ENCODE measurements around the gene FBLN5. TPM values are rescaled to one million over a fixed set of nuclear protein-coding genes. Genes with fewer than 3 reads are reported as not detected.

The FBLN5 gene, protein sequence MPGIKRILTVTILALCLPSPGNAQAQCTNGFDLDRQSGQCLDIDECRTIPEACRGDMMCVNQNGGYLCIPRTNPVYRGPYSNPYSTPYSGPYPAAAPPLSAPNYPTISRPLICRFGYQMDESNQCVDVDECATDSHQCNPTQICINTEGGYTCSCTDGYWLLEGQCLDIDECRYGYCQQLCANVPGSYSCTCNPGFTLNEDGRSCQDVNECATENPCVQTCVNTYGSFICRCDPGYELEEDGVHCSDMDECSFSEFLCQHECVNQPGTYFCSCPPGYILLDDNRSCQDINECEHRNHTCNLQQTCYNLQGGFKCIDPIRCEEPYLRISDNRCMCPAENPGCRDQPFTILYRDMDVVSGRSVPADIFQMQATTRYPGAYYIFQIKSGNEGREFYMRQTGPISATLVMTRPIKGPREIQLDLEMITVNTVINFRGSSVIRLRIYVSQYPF
- not detected for polyA plus RNA-seq (2012; ENCODE audit: insufficient read depth, insufficient read length)

DNA sequence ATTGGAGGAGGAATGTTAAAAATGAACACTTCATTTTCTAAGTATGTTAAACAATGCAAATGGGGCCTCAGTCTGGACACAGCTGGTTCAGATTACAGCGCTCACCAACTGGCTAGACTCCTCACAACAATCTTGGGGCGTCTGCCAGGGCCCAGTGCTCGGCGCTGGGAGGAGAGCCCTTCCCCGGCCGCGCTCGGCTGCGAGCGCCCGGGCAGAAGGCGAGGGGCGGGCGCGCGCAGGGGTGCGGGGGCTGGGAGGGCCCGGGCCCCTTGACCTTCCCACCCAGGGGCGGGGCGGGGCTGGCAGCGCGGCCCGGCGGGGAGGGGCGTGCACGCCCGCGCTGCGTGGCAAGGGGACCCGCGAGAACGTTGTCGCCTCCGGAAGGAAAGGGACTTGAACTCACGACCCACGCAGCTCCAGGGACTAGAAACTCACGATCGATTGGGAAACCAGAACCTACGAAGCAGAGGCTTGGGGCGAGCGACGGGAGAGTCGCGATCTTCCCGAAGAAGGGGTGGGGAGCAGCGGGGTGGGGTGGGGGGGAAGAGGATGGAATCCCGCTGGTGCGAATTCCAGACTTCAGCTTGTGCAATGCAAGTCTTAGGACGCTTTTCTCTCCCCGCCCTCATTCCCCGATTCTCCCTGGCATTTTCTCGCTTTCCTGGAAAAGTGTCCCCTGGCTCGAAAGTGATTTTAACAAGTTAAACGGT is at the start of gene FBLN5:
TSS of gene FBLN5 (minus strand) at position 220 of the 710 bp plus-strand sequence. CDS start 465 bp downstream, outside the sequence.
- no peak for DNase-seq (ENCODE audit: low read depth, low spot score)
- no peak within 1 kb of the TSS for H3K4me3 ChIP-seq (ENCODE audit: low read length)

DNA sequence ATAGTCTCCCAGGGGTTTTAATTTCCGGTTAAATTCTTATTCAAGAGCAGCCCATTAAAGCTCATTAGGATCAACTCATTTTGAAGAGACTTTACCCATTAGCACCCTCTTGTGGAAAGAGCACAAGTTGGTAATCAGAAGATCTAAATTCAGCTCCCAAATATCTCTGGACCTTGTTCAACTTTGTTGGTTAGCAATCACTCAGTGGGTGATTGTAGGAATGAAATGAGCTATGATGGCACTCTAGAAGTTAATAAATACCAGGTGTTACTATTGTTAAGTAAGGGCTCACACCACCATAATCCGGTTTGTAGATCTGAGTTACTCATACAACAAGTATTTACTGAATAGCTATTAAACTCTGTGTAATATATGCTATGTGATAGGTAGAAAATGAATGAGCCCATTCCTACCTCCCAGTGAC is 49.5 kb upstream of the FBLN5 start:
- DNase-seq (ENCODE audit: low read depth, low spot score), result peak; percentile 35
- H3K4me3 ChIP-seq (ENCODE audit: low read length), result no peak overlapping the region

DNA sequence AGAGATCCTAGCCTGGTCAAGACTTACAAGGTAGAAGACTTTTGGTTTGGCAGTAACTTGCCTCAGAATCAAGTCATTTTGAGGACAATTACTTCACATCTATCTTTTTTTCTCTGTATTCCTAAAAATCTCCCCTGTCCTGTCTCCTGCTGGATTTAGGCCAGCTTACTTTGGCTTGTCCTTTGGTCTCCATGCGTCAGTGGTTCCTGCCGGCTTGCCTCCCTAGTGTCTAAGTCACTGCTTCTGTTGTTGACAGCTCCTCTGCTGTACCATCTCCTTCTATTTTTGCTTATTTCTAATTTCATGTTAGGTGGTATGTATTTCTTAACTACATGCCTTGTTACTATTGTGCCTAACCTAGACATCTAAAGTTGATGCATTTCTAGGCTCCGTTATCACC is 39.7 kb upstream of the FBLN5 start:
- no peak for DNase-seq (ENCODE audit: low read depth, low spot score)
- H3K4me3 ChIP-seq (ENCODE audit: low read length), result no peak overlapping the region

DNA sequence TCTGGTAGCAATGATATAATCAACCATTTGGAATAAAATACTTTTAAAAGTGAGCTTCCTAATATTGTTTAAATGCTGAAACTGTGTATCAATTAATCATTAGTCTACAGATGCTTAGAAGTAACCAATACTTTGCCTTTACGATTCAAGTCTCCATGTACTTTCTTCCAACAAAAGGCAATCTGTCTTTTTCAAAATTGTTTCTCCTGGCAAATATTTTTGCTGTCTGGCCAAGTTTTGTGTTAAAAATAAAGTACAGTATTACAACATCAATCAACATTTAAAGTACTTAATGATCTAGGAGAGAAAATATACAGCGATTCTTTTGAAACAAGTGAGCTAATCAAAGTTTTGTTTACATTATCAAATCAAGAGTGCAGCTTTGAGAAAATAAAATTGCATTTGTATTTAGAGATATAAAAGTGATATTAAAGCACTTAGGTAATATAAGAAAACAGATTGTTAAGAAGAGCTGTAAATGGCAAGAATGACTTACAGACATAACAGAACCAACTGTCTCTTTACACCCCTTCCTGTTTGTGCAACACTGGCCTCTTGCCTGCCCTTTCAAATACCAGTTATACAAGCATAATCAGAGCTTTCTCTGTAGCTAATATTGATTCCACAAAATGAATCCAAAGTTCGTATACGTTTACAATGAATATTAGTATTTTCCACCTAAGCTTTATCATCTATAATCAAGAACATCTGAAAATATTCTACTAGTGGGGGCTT is 38.2 kb upstream of the FBLN5 start:
- DNase-seq (ENCODE audit: low read depth, low spot score), result no peak
- H3K4me3 ChIP-seq (ENCODE audit: low read length), result no peak overlapping the region

DNA sequence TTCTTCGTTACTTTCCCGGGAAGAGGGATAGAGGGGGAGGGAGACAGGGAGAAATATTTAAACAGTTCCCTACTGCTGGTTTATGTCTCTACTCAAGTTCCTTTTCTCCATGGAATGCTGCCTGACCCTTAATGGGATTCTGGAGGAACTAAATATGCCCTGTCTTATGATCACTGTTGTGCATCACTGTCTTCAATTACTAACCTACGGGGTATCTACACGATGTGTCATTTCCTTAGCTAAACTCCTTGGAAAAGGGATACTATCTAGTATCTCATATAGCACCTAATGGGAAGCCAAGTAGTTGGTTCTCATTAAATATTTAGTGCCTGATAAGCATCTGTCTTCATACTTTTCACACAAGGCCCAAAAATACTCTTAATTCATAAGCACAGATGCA is 37.5 kb upstream of the FBLN5 start:
- DNase-seq (ENCODE audit: low read depth, low spot score), result no peak

DNA sequence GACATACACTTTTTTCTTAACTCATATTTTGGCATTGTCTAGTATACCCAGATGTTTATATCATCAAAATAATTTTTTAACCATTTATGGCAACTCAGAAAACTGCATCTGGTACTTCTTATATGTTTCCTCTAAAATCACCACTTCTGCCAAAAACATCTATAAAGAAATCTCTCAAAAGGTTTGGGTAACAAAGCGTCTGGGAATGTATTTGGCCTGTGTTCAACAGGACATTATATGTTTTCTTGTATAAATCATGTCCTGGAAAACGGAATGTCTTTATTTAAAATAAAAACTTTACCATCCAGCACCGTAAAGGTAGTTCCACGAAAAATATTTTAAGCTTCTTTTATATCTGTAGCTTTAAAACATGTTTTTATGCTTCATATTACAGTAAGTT is 36.1 kb upstream of the FBLN5 start:
- H3K4me3 ChIP-seq (ENCODE audit: low read length), result no peak overlapping the region
- DNase-seq (ENCODE audit: low read depth, low spot score), result no peak

More for the DNA sequence above, 37.5 kb upstream of the FBLN5 start:
- no peak overlapping the region for H3K4me3 ChIP-seq (ENCODE audit: low read length)

DNA sequence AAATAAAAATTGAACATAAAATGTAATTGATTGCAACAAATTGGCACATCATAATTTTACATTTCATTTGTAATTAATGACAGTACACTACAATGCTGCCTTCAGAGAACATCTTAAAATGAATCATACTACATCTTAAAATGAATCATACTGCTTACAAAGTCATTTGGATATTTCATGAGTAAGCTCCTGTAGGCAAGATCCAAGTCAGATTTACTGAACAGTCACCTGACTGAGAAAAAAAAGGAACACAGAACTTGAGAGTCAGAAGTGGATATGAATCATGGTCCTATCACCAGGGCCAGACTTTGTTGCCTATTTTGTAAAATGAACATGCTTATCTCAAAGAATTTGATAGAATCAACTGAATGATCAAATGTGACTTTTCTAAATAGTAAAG is 32.7 kb upstream of the FBLN5 start:
- no peak overlapping the region for H3K4me3 ChIP-seq (ENCODE audit: low read length)
- DNase-seq (ENCODE audit: low read depth, low spot score), result no peak

DNA sequence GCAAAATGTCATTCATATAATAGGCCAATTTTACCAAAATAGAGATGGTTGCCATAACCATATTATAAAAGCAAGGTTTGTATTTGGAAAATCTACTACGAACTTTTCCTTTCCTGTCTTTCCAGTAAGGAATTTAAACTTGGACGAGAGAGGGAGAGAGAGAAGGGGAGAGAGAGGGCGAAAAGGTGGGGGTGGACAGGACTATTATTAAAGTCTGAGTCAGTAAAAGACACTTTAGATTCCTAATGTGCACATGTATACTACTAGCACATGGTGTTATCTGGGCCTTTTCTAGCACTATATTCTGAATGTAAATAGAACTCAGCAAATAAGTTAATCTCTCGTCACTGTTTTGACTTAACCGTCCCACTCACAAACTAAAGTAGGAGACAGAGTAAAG is 30.4 kb upstream of the FBLN5 start:
- H3K4me3 ChIP-seq (ENCODE audit: low read length), result no peak overlapping the region
- DNase-seq (ENCODE audit: low read depth, low spot score), result no peak

DNA sequence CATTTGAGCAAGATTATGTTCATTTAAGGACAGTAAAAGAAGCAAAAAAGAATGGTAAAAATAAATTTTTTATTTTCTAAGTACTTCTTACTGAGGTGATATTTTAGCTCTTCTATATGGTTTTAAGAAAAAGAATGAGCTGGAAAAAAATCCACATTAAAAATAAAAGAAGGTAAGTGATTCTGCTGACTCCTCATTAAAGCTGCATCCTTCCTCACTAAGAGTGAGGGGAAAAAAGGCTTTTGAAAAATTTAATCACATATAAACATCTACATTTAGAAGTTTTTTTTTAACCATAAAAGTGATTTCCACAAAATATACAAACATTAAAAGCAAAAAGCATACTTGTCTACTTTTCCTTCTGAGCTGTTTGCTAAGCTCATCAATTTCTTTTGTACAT is 28.3 kb upstream of the FBLN5 start:
- H3K4me3 ChIP-seq (ENCODE audit: low read length), result no peak overlapping the region
- DNase-seq (ENCODE audit: low read depth, low spot score), result no peak

DNA sequence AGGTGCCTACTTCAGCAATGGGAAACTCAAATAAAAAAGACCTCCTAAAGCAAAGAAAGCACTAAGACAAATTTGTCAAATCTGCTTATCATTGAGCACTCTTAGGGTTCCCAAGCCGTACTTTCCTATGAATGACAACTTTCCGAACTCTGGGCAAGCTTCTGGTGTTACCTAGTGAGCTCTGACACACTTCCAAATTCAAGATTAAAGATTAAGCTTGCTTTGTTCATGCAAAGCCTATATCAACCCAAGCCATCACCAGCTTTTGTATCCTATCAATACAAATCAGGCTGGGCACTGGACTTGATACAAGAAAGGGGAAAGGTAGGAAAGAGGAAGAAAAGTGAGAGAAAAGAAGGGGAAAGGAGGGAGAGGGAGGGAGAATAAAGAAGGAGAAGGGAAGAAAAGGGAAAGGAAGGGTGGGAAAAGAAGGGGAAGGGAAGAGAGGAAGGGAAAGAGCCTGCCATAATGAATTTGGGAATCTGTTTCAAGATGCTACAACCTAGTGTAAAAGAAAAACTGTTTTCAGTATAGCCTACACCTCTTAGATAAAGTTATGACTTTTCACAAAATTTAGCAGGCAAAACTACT is 23.8 kb upstream of the FBLN5 start:
- H3K4me3 ChIP-seq (ENCODE audit: low read length), result no peak overlapping the region
- no peak for DNase-seq (ENCODE audit: low read depth, low spot score)

DNA sequence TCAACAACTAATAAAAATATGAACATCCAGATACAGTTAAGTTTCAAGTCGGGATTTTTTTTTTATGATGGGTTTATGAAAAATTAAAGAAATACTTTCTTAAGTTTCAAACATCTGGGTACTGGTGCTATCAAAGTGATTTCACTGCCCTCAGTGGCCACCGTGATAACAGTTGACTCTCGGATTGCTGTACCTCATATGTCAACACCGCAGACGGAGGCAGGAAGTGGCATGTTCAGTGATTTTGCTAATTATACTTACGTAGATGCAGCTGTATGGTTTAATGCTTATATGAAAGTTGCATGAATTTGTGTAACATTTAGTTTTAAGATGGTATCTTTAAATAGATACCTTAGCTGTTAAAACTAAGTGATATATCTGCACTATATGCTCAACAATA is 20.8 kb upstream of the FBLN5 start:
- peak; percentile 70 for DNase-seq (ENCODE audit: low read depth, low spot score)
- H3K4me3 ChIP-seq (ENCODE audit: low read length), result no peak overlapping the region

DNA sequence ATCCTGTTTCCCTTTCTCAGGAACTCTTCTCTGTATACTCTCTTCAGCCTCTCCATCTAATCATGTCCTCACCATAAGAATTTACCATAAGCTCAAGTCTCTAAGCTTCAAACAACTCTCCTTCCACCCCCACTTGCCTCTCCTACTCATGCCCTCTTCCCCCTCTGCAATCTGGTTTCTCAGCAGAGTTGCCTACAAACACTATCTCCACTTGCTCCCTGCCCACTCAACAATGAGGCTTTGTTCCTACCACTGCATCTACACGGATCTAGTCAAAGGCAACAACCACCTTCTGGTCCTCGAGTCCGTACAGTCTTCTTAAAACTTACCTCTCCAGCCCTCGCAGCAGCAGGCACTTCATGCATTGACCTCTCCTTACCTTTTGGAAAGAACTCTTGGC is 17.2 kb upstream of the FBLN5 start:
- no peak overlapping the region for H3K4me3 ChIP-seq (ENCODE audit: low read length)
- no peak for DNase-seq (ENCODE audit: low read depth, low spot score)

DNA sequence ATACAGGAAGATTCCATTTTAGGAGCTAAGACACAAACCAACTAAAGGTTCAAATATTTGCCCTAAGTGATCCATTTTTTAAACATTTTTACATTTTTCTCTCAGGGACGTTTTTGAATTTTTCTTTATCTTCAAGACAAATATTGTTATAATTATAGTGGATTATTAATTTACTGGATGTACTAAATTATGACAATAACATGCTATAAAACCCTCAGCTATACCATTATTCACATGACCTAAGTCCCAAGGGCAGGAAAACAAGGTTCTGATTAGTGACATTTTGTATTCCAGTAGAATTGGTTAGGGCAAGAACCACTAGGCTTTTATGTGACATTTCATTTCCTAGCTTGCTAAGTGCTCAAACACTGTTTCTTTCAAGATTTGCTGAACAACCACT is 16.5 kb upstream of the FBLN5 start:
- no peak overlapping the region for H3K4me3 ChIP-seq (ENCODE audit: low read length)
- no peak for DNase-seq (ENCODE audit: low read depth, low spot score)

DNA sequence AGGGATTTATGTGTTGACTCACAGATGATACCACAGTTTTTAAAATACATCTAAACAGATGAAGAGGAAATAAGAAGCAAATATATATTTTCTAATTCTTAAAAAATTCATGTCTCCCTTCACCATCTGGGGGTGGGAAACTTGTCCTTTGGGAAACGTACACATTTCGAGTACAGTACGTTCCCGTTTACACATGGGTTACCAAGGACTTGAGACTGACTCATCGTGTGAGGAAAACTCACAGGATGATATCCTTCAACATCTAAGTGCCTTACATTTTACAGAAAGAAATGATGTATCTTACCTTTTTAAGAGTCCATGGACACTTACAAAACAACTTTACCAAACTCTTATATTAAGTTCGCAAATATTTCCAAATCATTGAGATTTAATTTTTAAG is 16.0 kb upstream of the FBLN5 start:
- H3K4me3 ChIP-seq (ENCODE audit: low read length), result no peak overlapping the region
- no peak for DNase-seq (ENCODE audit: low read depth, low spot score)

DNA sequence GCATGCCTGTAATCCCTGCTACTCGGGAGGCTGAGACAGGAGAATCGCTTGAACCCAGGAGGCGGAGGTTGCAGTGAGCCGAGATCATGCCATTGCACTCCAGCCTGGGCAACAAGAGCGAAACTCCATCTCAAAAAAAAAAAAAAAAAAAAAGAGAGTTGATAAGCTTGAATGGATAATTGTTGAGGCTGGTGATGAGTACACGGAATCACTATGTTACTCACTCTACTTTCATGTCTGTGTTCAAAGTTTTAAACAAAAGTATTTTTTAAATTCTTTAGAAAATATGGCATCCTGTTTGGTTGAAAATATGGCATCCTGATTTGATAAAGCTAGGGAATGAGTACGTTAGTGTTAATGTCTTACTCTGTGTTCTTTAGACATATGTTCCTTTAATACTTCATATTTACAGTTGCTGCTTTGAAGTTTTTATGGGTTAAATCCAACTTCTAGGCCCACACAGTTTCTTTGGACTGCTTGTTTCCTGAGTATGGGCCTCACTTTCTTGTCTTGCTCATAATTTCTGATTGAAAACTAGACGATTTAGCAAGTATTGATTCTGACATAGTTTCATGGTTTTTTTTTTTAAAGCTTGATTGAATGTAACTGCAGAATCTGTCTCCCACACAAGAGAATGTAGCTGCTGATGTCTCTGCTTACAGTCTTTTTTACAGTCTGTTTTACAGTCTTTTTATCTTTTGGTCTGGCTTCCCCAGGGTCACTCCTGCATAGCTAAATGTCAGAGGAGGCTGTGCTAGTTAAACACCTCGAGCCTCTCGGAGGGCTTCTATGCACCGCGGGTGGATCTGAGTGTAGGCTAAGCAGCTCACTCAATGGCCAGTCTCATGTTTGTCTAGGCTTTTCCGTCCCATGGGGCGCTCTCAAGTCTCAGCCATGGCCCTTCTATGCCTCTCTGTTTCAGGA is 14.1 kb upstream of the FBLN5 start:
- DNase-seq (ENCODE audit: low read depth, low spot score), result no peak
- no peak overlapping the region for H3K4me3 ChIP-seq (ENCODE audit: low read length)

DNA sequence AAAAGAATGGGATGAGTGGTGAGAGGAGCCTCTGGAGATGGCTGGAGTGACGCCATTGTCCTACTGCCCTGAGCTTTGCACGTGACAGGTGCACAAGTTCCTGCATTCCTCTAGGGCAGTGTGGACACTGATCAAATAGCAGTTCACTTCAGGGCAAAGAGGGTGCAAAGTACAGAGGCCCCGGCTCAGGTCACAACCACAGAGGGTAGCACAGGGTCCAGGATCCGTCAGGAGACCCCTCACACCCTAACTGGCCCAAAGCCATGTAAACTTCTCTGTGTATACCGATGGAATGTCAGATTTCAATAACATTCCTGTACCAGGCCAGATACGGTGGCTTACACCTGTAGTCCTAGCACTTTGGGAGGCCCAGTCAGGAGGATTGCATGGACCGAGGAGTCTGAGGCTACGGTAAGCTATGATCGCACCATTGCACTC is 10.4 kb upstream of the FBLN5 start:
- DNase-seq (ENCODE audit: low read depth, low spot score), result no peak
- no peak overlapping the region for H3K4me3 ChIP-seq (ENCODE audit: low read length)

DNA sequence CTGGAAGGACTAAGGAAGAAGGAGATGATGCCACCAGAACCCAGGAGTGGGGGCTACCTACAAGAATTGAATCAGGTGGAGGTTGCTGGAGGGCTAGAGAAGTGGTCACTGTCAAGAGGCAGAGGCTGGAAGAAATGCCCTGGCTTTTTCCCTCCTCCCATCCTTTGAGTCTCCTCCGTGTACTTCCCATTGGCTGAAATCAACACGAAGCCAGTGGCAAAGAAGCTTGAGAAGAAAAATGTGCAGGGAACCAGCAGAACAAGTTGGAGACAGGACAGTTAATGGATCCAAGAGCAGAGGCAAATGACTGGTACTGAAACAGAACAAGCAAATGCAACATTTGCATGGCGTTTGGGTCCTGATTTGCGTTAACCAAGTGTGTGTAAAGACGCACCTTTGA is 9.1 kb upstream of the FBLN5 start:
- no peak for DNase-seq (ENCODE audit: low read depth, low spot score)
- no peak overlapping the region for H3K4me3 ChIP-seq (ENCODE audit: low read length)

DNA sequence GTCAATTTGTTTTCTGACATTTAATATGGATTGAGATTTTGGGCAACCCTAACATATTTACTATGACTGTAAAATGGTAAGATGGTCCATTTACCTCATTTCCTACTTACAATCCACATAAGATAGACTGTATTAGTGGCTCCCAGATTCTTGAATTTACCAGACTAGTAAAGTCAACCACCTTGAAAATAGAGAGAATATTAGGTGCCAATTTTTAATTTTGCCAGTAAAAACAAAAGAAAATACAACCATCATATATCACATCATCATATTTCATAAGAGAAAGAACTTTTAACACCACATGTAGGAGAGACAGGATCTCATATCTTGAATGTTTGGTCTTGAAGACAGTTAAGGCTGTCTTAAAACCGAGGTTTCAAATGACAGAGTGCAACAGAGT is 7.7 kb upstream of the FBLN5 start:
- DNase-seq (ENCODE audit: low read depth, low spot score), result no peak
- H3K4me3 ChIP-seq (ENCODE audit: low read length), result no peak overlapping the region

All from Jurkat, Clone E6-1 (cell line).